HepG2 (cell line): ENCODE measurements around the gene YEATS4. TPM values are rescaled to one million over a fixed set of nuclear protein-coding genes. Genes with fewer than 3 reads are reported as not detected.

Source experiments
- CEBPG ChIP-seq: IDR thresholded peaks from 2 replicates; pipeline ENCODE4 v1.6.1; 2016
- FOXA3 ChIP-seq: IDR thresholded peaks from 2 replicates; pipeline ENCODE4 v1.6.1; 2016; ENCODE audit warnings: missing genetic modification reagents, missing compliant biosample characterization
- FOXJ3 ChIP-seq: sonication (generic); formaldehyde crosslinking; IDR thresholded peaks from 2 replicates; pipeline ENCODE4 v1.4.0; 2020; ENCODE audit warnings: missing genetic modification reagents, mild to moderate bottlenecking, borderline replicate concordance
- GTF2F1 ChIP-seq: fragments of 150-350 bp; IDR thresholded peaks from 2 replicates; pipeline ENCODE4 v1.6.1; 2014; ENCODE audit warnings: low read length
- GZF1 ChIP-seq: sonication (generic); formaldehyde crosslinking; IDR thresholded peaks from 2 replicates; pipeline ENCODE4 v1.5.1; 2020; ENCODE audit warnings: mild to moderate bottlenecking, missing genetic modification reagents
- HNF4G ChIP-seq, 2 experiments: sonication (generic) in 1 of 2; formaldehyde crosslinking in 1 of 2; IDR thresholded peaks; 2 replicates each; pipeline versions ENCODE4 v1.4.0 to v1.6.1; 2011 to 2020; ENCODE audit warnings: borderline replicate concordance in 2 of 2, low read depth in 2 of 2, mild to moderate bottlenecking in 2 of 2, low read length in 1 of 2, missing genetic modification reagents in 1 of 2, moderate library complexity in 1 of 2
- HOXA7 ChIP-seq: sonication (generic); formaldehyde crosslinking; IDR thresholded peaks from 2 replicates; pipeline ENCODE4 v1.8.1; 2022; ENCODE audit warnings: mild to moderate bottlenecking, missing genetic modification reagents, moderate library complexity
- MED1 ChIP-seq: sonication (generic); formaldehyde crosslinking; IDR thresholded peaks from 2 replicates; pipeline ENCODE4 v1.4.0; 2020; ENCODE audit warnings: missing genetic modification reagents
- NFIC ChIP-seq: IDR thresholded peaks from 2 replicates; pipeline ENCODE4 v1.6.1; 2012; ENCODE audit warnings: mild to moderate bottlenecking, low read length, inconsistent platforms
- RBM22 ChIP-seq: fragments of 200-400 bp; formaldehyde crosslinking; optimal IDR thresholded peaks from 2 replicates; pipeline ENCODE3; 2017; ENCODE audit warnings: mild to moderate bottlenecking, low read length, moderate library complexity
- RFX1 ChIP-seq: fragments of 450-650 bp; IDR thresholded peaks from 2 replicates; pipeline ENCODE4 v1.6.1; 2017
- SSRP1 ChIP-seq: IDR thresholded peaks from 2 replicates; pipeline ENCODE4 v1.6.1; 2016; ENCODE audit warnings: control low read depth
- THYN1 ChIP-seq: sonication (generic); formaldehyde crosslinking; IDR thresholded peaks from 2 replicates; pipeline ENCODE4 v1.8.1; 2023; ENCODE audit warnings: low read depth, mild to moderate bottlenecking, moderate library complexity, missing genetic modification reagents, borderline replicate concordance
- ZNF205 ChIP-seq: IDR thresholded peaks from 2 replicates; pipeline ENCODE4 v1.6.1; 2018; ENCODE audit warnings: missing biosample characterization, missing genetic modification reagents
- polyA plus RNA-seq, 8 experiments: library from polyadenylated mRNA; depleted of rRNA in 3 of 8; stranded (reverse) in 7 of 8; unstranded in 1 of 8; fragments of >200 nt; fragmentation: Illumina TruSeq in 4 of 8; extraction: Trizol in 4 of 8; gene quantifications; 2 replicates each; pipeline versions ENCODE4 v1.2.1 to v1.2.3, GENCODE V29; 2011 to 2016; ENCODE audit warnings: low read depth in 4 of 8, missing spikeins in 1 of 8, mixed read lengths in 1 of 8; ENCODE audit not compliant: insufficient read depth in 1 of 8
- total RNA-seq, 5 experiments: library from RNA; depleted of rRNA; stranded (reverse); fragments of >200 nt; fragmentation: Illumina TruSeq; extraction: Trizol; gene quantifications; 2 replicates each; pipeline ENCODE4 v1.2.3, GENCODE V29; 2016; ENCODE audit warnings: low read depth in 1 of 5
- TF ChIP-seq, protein P1 (sequence below): sonication (generic); formaldehyde crosslinking; IDR thresholded peaks from 2 replicates; pipeline ENCODE4 v1.4.0; 2020; ENCODE audit warnings: missing genetic modification reagents
- TF ChIP-seq, protein P2 (sequence below): sonication (generic); formaldehyde crosslinking; IDR thresholded peaks from 2 replicates; pipeline ENCODE4 v1.5.0; 2020; ENCODE audit warnings: mild to moderate bottlenecking, missing genetic modification reagents
- TF ChIP-seq, protein P3 (sequence below): IDR thresholded peaks from 2 replicates; pipeline ENCODE4 v1.6.1; 2016; ENCODE audit warnings: low read depth, control low read depth
- TF ChIP-seq, protein P4 (sequence below): sonication (generic); formaldehyde crosslinking; IDR thresholded peaks from 2 replicates; pipeline ENCODE4 v1.9.0; 2022; ENCODE audit warnings: low read depth, missing genetic modification reagents
- TF ChIP-seq, protein P5 (sequence below), 2 experiments: fragments of 450-650 bp in 1 of 2; sonication (generic) in 1 of 2; formaldehyde crosslinking; IDR thresholded peaks; 2 replicates each; pipeline versions ENCODE4 v1.5.0 to v1.8.0; 2020 to 2022; ENCODE audit warnings: mild to moderate bottlenecking in 1 of 2, missing genetic modification reagents in 1 of 2

The YEATS4 gene
- total and polyA plus RNA-seq, 2 of the 13 experiments (the other 11 are each of a cell fraction or from before 2014, with no cell fraction given), result 16.8 to 45.0 TPM

DNA sequence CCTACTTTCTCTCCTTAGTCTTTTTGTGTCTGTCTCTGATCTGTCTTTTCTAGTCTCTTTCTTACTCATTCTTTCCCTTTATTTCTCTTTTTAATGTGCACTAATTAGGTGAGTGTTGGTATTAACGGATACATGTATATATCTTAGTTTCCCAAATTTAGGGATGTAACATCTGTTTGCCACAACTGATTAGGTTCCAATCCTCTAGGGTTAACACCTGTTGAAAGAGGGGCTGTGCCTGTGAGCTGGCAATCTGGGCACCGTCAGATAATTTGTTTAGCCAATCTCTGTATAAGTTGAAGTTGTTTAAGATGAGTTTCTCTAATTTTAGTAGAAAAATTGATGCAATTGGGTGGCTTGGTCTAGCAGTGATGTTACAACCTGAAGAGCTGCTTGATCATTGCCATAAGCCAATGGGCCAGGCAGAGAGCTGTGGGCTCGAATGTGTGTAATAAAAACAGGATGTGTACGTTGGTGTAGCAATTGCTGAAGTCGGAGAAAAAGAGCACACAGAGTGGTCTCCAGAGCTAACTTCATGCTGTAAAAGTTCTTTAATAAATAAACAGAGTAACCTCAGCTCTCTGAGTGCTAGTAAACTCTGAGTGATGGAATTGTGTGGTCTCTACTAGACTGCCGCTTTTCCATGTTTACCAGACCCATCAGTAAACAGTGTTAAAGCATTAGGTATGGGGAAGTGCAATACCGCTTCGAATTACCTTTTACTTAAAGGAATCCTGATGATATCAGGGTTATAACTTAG is 29.7 kb upstream of the YEATS4 start (continued):
- TF ChIP-seq GZF1 (CRISPR knock-in tag), result no peak
- TF ChIP-seq, protein P1, sequence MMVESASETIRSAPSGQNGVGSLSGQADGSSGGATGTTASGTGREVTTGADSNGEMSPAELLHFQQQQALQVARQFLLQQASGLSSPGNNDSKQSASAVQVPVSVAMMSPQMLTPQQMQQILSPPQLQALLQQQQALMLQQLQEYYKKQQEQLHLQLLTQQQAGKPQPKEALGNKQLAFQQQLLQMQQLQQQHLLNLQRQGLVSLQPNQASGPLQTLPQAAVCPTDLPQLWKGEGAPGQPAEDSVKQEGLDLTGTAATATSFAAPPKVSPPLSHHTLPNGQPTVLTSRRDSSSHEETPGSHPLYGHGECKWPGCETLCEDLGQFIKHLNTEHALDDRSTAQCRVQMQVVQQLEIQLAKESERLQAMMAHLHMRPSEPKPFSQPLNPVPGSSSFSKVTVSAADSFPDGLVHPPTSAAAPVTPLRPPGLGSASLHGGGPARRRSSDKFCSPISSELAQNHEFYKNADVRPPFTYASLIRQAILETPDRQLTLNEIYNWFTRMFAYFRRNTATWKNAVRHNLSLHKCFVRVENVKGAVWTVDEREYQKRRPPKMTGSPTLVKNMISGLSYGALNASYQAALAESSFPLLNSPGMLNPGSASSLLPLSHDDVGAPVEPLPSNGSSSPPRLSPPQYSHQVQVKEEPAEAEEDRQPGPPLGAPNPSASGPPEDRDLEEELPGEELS, result peak; percentile 78
- TF ChIP-seq HNF4G (IDR thresholded peaks at IDR 0.05; ENCODE audit: borderline replicate concordance, low read depth, low read length), result no peak
- no peak for TF ChIP-seq HNF4G (CRISPR knock-in tag; IDR thresholded peaks at IDR 0.05; ENCODE audit: borderline replicate concordance, low read depth)
- TF ChIP-seq, protein P2, sequence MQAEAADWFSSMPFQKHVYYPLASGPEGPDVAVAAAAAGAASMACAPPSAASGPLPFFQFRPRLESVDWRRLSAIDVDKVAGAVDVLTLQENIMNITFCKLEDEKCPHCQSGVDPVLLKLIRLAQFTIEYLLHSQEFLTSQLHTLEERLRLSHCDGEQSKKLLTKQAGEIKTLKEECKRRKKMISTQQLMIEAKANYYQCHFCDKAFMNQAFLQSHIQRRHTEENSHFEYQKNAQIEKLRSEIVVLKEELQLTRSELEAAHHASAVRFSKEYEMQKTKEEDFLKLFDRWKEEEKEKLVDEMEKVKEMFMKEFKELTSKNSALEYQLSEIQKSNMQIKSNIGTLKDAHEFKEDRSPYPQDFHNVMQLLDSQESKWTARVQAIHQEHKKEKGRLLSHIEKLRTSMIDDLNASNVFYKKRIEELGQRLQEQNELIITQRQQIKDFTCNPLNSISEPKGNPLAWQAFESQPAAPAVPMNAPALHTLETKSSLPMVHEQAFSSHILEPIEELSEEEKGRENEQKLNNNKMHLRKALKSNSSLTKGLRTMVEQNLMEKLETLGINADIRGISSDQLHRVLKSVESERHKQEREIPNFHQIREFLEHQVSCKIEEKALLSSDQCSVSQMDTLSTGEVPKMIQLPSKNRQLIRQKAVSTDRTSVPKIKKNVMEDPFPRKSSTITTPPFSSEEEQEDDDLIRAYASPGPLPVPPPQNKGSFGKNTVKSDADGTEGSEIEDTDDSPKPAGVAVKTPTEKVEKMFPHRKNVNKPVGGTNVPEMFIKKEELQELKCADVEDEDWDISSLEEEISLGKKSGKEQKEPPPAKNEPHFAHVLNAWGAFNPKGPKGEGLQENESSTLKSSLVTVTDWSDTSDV (CRISPR knock-in tag), result no peak
- no peak for TF ChIP-seq HOXA7 (CRISPR knock-in tag)
- 0 out of 2 replicates have a peak, but pooled peaks have one; percentile 25 for TF ChIP-seq FOXJ3 (CRISPR knock-in tag)
- peak; percentile 63 for TF ChIP-seq RBM22
- TF ChIP-seq RFX1, result no peak
- TF ChIP-seq, protein P3, sequence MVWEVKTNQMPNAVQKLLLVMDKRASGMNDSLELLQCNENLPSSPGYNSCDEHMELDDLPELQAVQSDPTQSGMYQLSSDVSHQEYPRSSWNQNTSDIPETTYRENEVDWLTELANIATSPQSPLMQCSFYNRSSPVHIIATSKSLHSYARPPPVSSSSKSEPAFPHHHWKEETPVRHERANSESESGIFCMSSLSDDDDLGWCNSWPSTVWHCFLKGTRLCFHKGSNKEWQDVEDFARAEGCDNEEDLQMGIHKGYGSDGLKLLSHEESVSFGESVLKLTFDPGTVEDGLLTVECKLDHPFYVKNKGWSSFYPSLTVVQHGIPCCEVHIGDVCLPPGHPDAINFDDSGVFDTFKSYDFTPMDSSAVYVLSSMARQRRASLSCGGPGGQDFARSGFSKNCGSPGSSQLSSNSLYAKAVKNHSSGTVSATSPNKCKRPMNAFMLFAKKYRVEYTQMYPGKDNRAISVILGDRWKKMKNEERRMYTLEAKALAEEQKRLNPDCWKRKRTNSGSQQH, result no peak
- peak; percentile 33; the same call in 1 of the 2 replicates for TF ChIP-seq CEBPG
- TF ChIP-seq, protein P4, sequence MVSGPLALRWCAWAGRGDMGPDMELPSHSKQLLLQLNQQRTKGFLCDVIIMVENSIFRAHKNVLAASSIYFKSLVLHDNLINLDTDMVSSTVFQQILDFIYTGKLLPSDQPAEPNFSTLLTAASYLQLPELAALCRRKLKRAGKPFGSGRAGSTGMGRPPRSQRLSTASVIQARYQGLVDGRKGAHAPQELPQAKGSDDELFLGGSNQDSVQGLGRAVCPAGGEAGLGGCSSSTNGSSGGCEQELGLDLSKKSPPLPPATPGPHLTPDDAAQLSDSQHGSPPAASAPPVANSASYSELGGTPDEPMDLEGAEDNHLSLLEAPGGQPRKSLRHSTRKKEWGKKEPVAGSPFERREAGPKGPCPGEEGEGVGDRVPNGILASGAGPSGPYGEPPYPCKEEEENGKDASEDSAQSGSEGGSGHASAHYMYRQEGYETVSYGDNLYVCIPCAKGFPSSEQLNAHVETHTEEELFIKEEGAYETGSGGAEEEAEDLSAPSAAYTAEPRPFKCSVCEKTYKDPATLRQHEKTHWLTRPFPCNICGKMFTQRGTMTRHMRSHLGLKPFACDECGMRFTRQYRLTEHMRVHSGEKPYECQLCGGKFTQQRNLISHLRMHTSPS (CRISPR knock-in tag), result no peak
- no peak for TF ChIP-seq GTF2F1
- TF ChIP-seq NFIC, result no peak
- peak; percentile 89 for TF ChIP-seq SSRP1
- TF ChIP-seq FOXA3 (CRISPR knock-in tag), result peak; percentile 90
- TF ChIP-seq, protein P5, sequence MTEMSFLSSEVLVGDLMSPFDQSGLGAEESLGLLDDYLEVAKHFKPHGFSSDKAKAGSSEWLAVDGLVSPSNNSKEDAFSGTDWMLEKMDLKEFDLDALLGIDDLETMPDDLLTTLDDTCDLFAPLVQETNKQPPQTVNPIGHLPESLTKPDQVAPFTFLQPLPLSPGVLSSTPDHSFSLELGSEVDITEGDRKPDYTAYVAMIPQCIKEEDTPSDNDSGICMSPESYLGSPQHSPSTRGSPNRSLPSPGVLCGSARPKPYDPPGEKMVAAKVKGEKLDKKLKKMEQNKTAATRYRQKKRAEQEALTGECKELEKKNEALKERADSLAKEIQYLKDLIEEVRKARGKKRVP (CRISPR knock-in tag; IDR thresholded peaks at IDR 0.05), result peak in 1 of 2 experiments; percentile 70; a peak in 2 of 4 replicates
- TF ChIP-seq MED1 (CRISPR knock-in tag), result peak; percentile 76
- TF ChIP-seq ZNF205, result 0 out of 2 replicates have a peak, but pooled peaks have one; percentile 14
- no peak for TF ChIP-seq THYN1 (CRISPR knock-in tag)
